ENCODE data around the gene STX16. TPM values are rescaled to one million over a fixed set of nuclear protein-coding genes. Genes with fewer than 3 reads are reported as not detected.

The STX16 gene
- total and polyA plus RNA-seq, 9 of the 15 experiments (the other 6 are each of a cell fraction or from before 2014, with no cell fraction given), result 4.4 to 43.5 (median 14.7) TPM

DNA sequence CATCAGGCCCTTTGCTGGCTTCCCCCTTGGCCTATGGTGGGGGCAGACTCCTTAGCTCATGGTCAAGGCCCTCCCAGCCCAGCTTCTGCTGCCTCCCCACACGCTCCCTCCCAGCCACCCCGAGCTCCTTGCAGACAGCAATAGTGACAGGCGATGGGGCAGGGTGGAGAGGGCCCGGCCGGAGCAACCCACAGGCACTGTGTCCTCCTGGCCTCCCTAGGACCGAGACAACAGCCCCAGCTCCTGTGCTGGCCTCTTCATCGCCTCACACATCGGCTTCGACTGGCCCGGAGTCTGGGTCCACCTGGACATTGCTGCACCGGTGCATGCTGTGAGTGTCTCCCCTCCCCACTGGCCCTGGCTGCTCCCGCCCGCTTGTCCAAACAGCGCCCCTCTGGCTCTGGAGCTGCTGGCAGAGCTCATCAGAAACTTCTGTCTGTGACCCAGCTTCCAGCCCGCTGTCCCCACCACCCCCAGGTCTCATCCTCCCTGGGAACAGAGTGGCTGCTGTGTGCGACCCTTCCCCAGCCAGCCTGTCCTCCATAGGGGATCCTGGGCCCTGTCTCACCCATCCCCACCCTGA lies 63.3 kb downstream of the STX16 start:
- ATAC-seq (no peak), FAIRE-seq (no peak), DNase-seq (ENCODE audit: extremely low read depth in 1 of 4, low spot score in 3 of 4) (no peak)
- Histone ChIP-seq H3K36me3 (ENCODE audit: control insufficient read depth, insufficient read depth, low read length) (no peaks in the 10 kb centered on the region), H3K9ac (ENCODE audit: insufficient read depth in 1 of 2, low read depth in 2 of 2, low read length in 2 of 2) (peak overlapping the region in 1 of 2 experiments; percentile 17; a peak in 1 of 4 replicates), H3K4me1 (replicated peaks in 1 of 2; ENCODE audit: control insufficient read depth in 2 of 2, insufficient read depth in 2 of 2, low read length in 2 of 2) (peaks cover 0 to 27% of the 10 kb centered on the region in 2 experiments; a peak in 1 of 5 replicates), H3K79me2 (ENCODE audit: control insufficient read depth, insufficient read depth, low read length) (no peaks in the 10 kb centered on the region), H3K4me3 (no peak overlapping the region), H3K4me2 (ENCODE audit: insufficient read depth, low read length) (no peak overlapping the region), H4K20me1 (replicated peaks; ENCODE audit: control insufficient read depth, insufficient read depth, low read length) (no peaks in the 10 kb centered on the region), H2AFZ (ENCODE audit: low read depth, low read length) (no peak overlapping the region), H3K27me3 (ENCODE audit: control insufficient read depth in 2 of 2, insufficient read depth in 2 of 2, low read length in 2 of 2) (peaks cover 3 to 68% of the 10 kb centered on the region in 2 experiments; a peak in 3 of 5 replicates), H3K9me3 (replicated peaks; ENCODE audit: control insufficient read depth, insufficient read depth, low read depth, low read length) (no peaks in the 10 kb centered on the region), H3K9me1 (ENCODE audit: control insufficient read depth, insufficient read depth, low read length) (no peaks in the 10 kb centered on the region), H3K27ac (ENCODE audit: extremely low read depth, low read depth, low read length) (no peak overlapping the region)
- CTCF ChIA-PET (ENCODE audit: low intra/inter-chr PET ratio), result no interaction called here
- POLR2A ChIA-PET, result interaction anchor here (0.6 to 1.1 kb wide), 2 partner anchors 9 to 18 kb away, joined by 3 read pairs; no protein-coding TSS in a partner anchor
- 18% methylated on average over 14 of the region's 16 CpGs for WGBS (ENCODE audit: insufficient coverage, low coverage, missing lambda C conversion rate)
- TF ChIP-seq MXI1 (IDR thresholded peaks at IDR 0.05; ENCODE audit: low read depth, low read length) (no peak), CREM (IDR thresholded peaks at IDR 0.05; ENCODE audit: low read depth) (no peak), TCF3 (CRISPR knock-in tag; IDR thresholded peaks at IDR 0.05) (no peak)
- no TSS peak for BruUV-seq (replicated peaks)
- intact Hi-C loops (cut with micrococcal nuclease), result no loop called here
- in situ Hi-C loops (cut with MboI), result no loop called here

DNA sequence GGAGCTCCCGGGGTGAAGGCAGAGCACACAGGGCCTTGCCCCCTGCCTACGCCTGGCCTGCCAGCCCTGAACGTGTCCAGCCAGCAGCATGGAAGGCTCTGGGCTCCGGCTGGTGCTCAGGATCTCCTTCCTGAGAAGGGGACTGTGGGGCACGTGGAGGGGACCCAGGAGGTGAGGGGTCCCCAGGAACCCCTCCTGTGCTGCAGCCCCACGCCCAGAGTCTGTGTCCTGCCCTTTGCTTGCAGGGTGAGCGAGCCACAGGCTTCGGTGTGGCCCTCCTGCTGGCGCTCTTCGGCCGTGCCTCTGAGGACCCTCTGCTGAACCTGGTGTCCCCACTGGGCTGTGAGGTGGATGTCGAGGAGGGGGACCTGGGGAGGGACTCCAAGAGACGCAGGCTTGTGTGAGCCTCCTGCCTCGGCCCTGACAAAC lies 63.9 kb downstream of the STX16 start:
- Histone ChIP-seq H3K4me3 (no peak overlapping the region), H3K9me3 (replicated peaks; ENCODE audit: control insufficient read depth, insufficient read depth, low read depth, low read length) (no peaks in the 10 kb centered on the region), H3K27ac (ENCODE audit: extremely low read depth, low read depth, low read length) (no peak overlapping the region), H4K20me1 (replicated peaks; ENCODE audit: control insufficient read depth, insufficient read depth, low read length) (no peaks in the 10 kb centered on the region), H3K4me1 (replicated peaks in 1 of 2; ENCODE audit: control insufficient read depth in 2 of 2, insufficient read depth in 2 of 2, low read length in 2 of 2) (peaks cover 0 to 27% of the 10 kb centered on the region in 2 experiments; a peak in 1 of 5 replicates), H2AFZ (ENCODE audit: low read depth, low read length) (no peak overlapping the region), H3K9ac (ENCODE audit: insufficient read depth in 1 of 2, low read depth in 2 of 2, low read length in 2 of 2) (peak overlapping the region in 1 of 2 experiments; percentile 17; a peak in 1 of 4 replicates), H3K4me2 (ENCODE audit: insufficient read depth, low read length) (no peak overlapping the region), H3K9me1 (ENCODE audit: control insufficient read depth, insufficient read depth, low read length) (no peaks in the 10 kb centered on the region), H3K79me2 (ENCODE audit: control insufficient read depth, insufficient read depth, low read length) (no peaks in the 10 kb centered on the region), H3K36me3 (ENCODE audit: control insufficient read depth, insufficient read depth, low read length) (no peaks in the 10 kb centered on the region), H3K27me3 (ENCODE audit: control insufficient read depth in 2 of 2, insufficient read depth in 2 of 2, low read length in 2 of 2) (peaks cover 4 to 73% of the 10 kb centered on the region in 2 experiments; a peak in 3 of 5 replicates)
- no TSS peak for BruUV-seq (replicated peaks)
- WGBS (ENCODE audit: insufficient coverage, low coverage, missing lambda C conversion rate), result 11% methylated on average over 12 of the region's 14 CpGs
- DNase-seq (ENCODE audit: extremely low read depth in 1 of 4, low spot score in 3 of 4), result no peak
- intact Hi-C loops (cut with micrococcal nuclease), result no loop called here
- no peak for FAIRE-seq
- TF ChIP-seq ZFX (CRISPR knock-in tag; IDR thresholded peaks at IDR 0.05) (no peak), POLR2G (IDR thresholded peaks at IDR 0.05; ENCODE audit: low read depth, low read length) (0 out of 2 replicates have a peak, but pooled peaks have one; percentile 42)
- CTCF ChIA-PET (ENCODE audit: low intra/inter-chr PET ratio), result no interaction called here
- ATAC-seq, result no peak
- POLR2A ChIA-PET, result interaction anchor here (0.6 to 1.1 kb wide), 2 partner anchors 9 to 19 kb away, joined by 3 read pairs; no protein-coding TSS in a partner anchor
- in situ Hi-C loops (cut with MboI), result no loop called here
